ENCODE data around the gene NOS3. TPM values are rescaled to one million over a fixed set of nuclear protein-coding genes. Genes with fewer than 3 reads are reported as not detected.
"Not testable (repeated sequence)": the region's sequence is repeated elsewhere in the genome, so short reads cannot be mapped to it uniquely, and the experiment has no call there.

Gene NOS3
- polyA plus RNA-seq, 3 donors, result 0.26 to 0.72 (median 0.39) TPM

DNA sequence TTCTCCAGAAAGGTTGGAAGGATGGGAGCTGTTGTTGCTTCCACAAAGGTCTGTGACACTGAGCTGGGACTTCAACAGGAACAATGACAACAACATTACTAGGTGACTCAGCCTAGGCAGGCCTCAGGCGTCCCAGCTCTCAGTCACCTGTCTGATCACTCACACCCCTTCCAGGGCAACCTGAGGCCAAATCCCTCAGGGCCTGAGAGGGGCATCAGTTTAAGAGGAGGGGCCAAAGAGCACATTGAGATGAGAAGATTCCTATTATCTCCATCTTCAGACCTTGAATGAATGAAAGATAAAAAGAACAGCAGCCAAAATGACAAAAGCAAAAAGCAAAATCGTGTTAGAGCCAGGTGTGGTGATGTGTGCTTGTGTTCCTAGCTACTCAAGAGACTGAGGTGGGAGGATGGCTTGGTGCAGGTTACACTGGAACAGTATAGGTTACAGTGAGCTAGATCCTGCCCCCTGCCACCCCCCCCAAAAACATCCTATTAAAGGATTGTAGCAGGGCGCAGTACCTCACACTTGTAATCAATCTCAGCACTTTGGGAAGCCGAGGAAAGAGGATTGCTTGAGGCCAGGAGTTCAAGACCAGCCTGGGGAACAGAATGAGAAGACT lies 33.7 kb downstream of the NOS3 start, which contains the start of gene ATG9B:
ATG9B (minus strand) TSS at position 60 of the 622 bp plus-strand sequence. CDS start 71 bp downstream, outside the sequence.
- intact Hi-C loops (cut with micrococcal nuclease), result loop anchor here in 1 of 2 donors (5.0 kb wide), 1 partner anchor 88 kb away; no protein-coding TSS in a partner anchor
- peaks cover 0 to 6% of the 10 kb centered on the region in 2 donors for H3K9me3 ChIP-seq (replicated peaks in 1 of 2; ENCODE audit: control insufficient read depth in 1 of 2, insufficient read depth in 1 of 2, low read length in 2 of 2)
- no CpG with 5 or more reads among the region's 4 CpGs for WGBS (ENCODE audit: insufficient coverage)
- Mint-ChIP-seq H3K9me3 (peaks cover 0 to 2% (median 1%) of the 10 kb centered on the region in 7 donors), H3K4me3 (no peak within 1 kb of the TSS), H3K36me3 (no peaks in the 10 kb centered on the region), H3K27ac (peak within 1 kb of the TSS in 1 of 7 donors; percentile 27), H3K4me1 (peaks cover 19% of the 10 kb centered on the region), H3K27me3 (ENCODE audit: low read depth in 3 of 3) (peaks cover 29 to 50% (median 31%) of the 10 kb centered on the region in 3 donors)
- no peak within 1 kb of the TSS for H2AFZ ChIP-seq (ENCODE audit: insufficient read depth, low read depth, low read length, poor library complexity, severe bottlenecking)
- H3K4me3 ChIP-seq (replicated peaks in 1 of 3; ENCODE audit: low read depth in 2 of 3, low read length in 3 of 3), result no peak within 1 kb of the TSS
- H3K27me3 ChIP-seq (ENCODE audit: control insufficient read depth in 2 of 2, insufficient read depth in 2 of 2, low read length in 2 of 2), result peaks cover 11 to 24% of the 10 kb centered on the region in 2 donors
- H3K27ac ChIP-seq (ENCODE audit: low read depth in 1 of 2, low read length in 2 of 2), result no peak within 1 kb of the TSS
- no peaks in the 10 kb centered on the region for H3K36me3 ChIP-seq (replicated peaks in 1 of 2; ENCODE audit: control insufficient read depth in 1 of 2, insufficient read depth in 2 of 2, low read length in 2 of 2)
- H3K4me1 ChIP-seq (ENCODE audit: control insufficient read depth in 1 of 2, insufficient read depth in 2 of 2, low read length in 2 of 2), result peaks cover 14 to 18% of the 10 kb centered on the region in 2 donors
- no peak for DNase-seq
- TF ChIP-seq, protein P1, sequence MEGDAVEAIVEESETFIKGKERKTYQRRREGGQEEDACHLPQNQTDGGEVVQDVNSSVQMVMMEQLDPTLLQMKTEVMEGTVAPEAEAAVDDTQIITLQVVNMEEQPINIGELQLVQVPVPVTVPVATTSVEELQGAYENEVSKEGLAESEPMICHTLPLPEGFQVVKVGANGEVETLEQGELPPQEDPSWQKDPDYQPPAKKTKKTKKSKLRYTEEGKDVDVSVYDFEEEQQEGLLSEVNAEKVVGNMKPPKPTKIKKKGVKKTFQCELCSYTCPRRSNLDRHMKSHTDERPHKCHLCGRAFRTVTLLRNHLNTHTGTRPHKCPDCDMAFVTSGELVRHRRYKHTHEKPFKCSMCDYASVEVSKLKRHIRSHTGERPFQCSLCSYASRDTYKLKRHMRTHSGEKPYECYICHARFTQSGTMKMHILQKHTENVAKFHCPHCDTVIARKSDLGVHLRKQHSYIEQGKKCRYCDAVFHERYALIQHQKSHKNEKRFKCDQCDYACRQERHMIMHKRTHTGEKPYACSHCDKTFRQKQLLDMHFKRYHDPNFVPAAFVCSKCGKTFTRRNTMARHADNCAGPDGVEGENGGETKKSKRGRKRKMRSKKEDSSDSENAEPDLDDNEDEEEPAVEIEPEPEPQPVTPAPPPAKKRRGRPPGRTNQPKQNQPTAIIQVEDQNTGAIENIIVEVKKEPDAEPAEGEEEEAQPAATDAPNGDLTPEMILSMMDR (IDR thresholded peaks at IDR 0.05), result no peak
- H4K20me1 ChIP-seq (ENCODE audit: insufficient read depth, low read length), result no peaks in the 10 kb centered on the region
- no peak within 1 kb of the TSS for H3K9ac ChIP-seq (ENCODE audit: insufficient read depth, low read length, poor library complexity, severe bottlenecking)
- H3K4me2 ChIP-seq (replicated peaks; ENCODE audit: extremely low read depth, low read length, poor library complexity, severe bottlenecking), result no peak within 1 kb of the TSS
- H3K79me2 ChIP-seq (ENCODE audit: insufficient read depth, low read length), result peaks cover 4% of the 10 kb centered on the region

DNA sequence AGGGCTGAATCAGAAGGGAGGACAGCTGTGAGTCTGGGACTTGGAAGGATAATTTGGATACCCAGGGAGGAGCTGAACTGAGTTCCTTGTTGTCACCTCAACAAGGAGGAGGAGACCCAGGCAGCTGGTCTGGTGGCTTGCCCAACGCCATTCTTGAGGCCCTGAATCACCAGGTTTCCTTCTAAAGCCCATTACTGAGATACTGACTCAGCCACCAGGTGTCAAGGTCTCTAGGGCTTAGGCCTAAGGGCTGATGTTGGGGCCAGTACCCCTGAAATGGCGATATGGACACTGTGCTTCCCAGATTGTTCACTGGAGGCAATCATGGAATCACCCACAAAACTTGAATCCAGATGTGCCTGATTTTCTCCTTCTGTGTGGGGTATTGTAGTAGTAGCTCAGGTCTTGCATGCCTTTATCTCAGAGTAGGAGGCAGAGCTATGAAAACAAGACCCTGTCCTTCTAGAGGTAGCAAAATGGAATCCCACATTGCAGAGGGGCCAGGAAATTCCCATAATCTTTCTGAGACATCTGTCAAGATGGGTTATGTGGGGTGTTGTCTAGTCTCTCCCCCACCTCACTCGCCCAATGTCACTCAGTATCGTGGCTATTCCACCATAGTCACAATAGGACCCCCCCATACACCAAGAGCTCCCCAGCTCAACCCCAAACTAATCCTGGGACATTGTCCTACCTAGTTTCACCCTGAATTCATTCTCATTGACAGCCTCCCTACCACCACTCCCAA lies 35.3 kb downstream of the NOS3 start:
- Histone ChIP-seq H3K4me2 (replicated peaks; ENCODE audit: extremely low read depth, low read length, poor library complexity, severe bottlenecking) (no peak overlapping the region), H3K9me3 (replicated peaks in 1 of 2; ENCODE audit: control insufficient read depth in 1 of 2, insufficient read depth in 1 of 2, low read length in 2 of 2) (no peaks in the 10 kb centered on the region), H3K27me3 (ENCODE audit: control insufficient read depth in 2 of 2, insufficient read depth in 2 of 2, low read length in 2 of 2) (peaks cover 0 to 9% of the 10 kb centered on the region in 2 donors), H3K79me2 (ENCODE audit: insufficient read depth, low read length) (peaks cover 4% of the 10 kb centered on the region), H3K4me3 (replicated peaks in 1 of 3; ENCODE audit: low read depth in 2 of 3, low read length in 3 of 3) (no peak overlapping the region), H2AFZ (ENCODE audit: insufficient read depth, low read depth, low read length, poor library complexity, severe bottlenecking) (peak overlapping the region; percentile 33), H3K27ac (ENCODE audit: low read depth in 1 of 2, low read length in 2 of 2) (no peak overlapping the region), H3K9ac (ENCODE audit: insufficient read depth, low read length, poor library complexity, severe bottlenecking) (no peak overlapping the region), H4K20me1 (ENCODE audit: insufficient read depth, low read length) (no peaks in the 10 kb centered on the region), H3K36me3 (replicated peaks in 1 of 2; ENCODE audit: control insufficient read depth in 1 of 2, insufficient read depth in 2 of 2, low read length in 2 of 2) (no peaks in the 10 kb centered on the region), H3K4me1 (ENCODE audit: control insufficient read depth in 1 of 2, insufficient read depth in 2 of 2, low read length in 2 of 2) (peaks cover 14 to 18% of the 10 kb centered on the region in 2 donors)
- peak overlapping the region in 1 of 7 donors; percentile 91 for H3K27ac Mint-ChIP-seq
- H3K36me3 Mint-ChIP-seq, result no peaks in the 10 kb centered on the region
- intact Hi-C loops (cut with micrococcal nuclease), result loop anchor here in 1 of 2 donors (5.0 kb wide), 1 partner anchor 86 kb away; no protein-coding TSS in a partner anchor
- H3K4me1 Mint-ChIP-seq, result peaks cover 22% of the 10 kb centered on the region
- peaks cover 0 to 2% (median 0%) of the 10 kb centered on the region in 7 donors for H3K9me3 Mint-ChIP-seq
- H3K27me3 Mint-ChIP-seq (ENCODE audit: low read depth in 3 of 3), result peaks cover 14 to 35% (median 16%) of the 10 kb centered on the region in 3 donors
- DNase-seq, result no peak
- 83% methylated on average over 4 of the region's 4 CpGs for WGBS (ENCODE audit: insufficient coverage)
- TF ChIP-seq, protein P1 (IDR thresholded peaks at IDR 0.05), result no peak
- H3K4me3 Mint-ChIP-seq, result peak overlapping the region in 1 of 2 donors; percentile 15

DNA sequence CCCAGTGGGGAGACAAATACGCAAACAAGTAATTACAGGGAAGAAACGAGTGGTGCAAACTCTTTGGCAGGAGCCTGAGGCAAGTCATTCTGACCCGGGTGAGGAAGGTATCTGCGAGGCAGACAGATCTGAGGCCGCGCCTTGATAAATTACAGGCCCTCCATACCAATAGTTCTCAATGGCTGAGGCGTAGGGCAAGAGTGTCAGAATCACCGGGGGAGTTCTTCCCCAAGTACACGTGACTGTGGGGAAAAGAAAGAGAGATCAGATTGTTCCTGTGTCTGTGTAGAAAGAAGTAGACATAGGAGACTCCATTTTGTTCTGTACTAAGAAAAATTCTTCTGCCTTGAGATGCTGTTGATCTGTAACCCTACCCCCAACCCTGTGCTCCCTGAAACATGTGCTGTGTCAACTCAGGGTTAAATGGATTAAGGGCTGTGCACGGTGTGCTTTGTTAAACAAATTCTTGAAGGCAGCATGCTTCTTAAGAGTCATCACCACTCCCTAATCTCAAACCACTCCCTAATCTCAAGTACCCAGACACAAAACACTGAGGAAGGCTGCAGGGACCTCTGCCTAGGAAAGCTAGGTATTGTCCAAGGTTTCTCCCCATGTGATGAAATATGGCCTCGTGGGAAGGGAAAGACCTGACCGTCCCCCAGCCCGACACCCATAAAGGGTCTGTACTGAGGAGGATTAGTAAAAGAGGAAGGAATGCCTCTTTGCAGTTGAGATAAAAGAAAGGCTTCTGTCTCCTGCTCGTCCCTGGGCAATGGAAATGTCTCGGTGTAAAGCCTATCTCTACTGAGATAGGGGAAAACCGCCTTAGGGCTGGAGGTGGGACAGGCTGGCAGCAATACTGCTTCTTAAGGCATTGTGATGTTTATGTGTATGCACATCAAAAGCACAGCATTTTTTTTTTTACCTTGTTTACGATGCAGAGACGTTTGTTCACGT lies 36.2 kb downstream of the NOS3 start:
- H3K9me3 Mint-ChIP-seq; H3K27ac ChIP-seq (ENCODE audit: low read depth in 1 of 2, low read length in 2 of 2); H4K20me1 ChIP-seq (ENCODE audit: insufficient read depth, low read length); H3K27me3 ChIP-seq (ENCODE audit: control insufficient read depth in 2 of 2, insufficient read depth in 2 of 2, low read length in 2 of 2); H3K36me3 ChIP-seq (replicated peaks in 1 of 2; ENCODE audit: control insufficient read depth in 1 of 2, insufficient read depth in 2 of 2, low read length in 2 of 2); H3K9me3 ChIP-seq (replicated peaks in 1 of 2; ENCODE audit: control insufficient read depth in 1 of 2, insufficient read depth in 1 of 2, low read length in 2 of 2); H3K9ac ChIP-seq (ENCODE audit: insufficient read depth, low read length, poor library complexity, severe bottlenecking); H3K36me3 Mint-ChIP-seq; DNase-seq; H3K79me2 ChIP-seq (ENCODE audit: insufficient read depth, low read length): not testable (repeated sequence)
- Mint-ChIP-seq H3K27me3 (ENCODE audit: low read depth in 3 of 3) (peaks cover 6 to 28% (median 8%) of the 10 kb centered on the region in 3 donors), H3K27ac (peak overlapping the region; percentile 91 to 97 (median 95)), H3K4me1 (peaks cover 22% of the 10 kb centered on the region), H3K4me3 (peak overlapping the region; percentile 91 to 94)
- 63% methylated on average over 7 of the region's 19 CpGs for WGBS (ENCODE audit: insufficient coverage)
- Histone ChIP-seq H3K4me1 (ENCODE audit: control insufficient read depth in 1 of 2, insufficient read depth in 2 of 2, low read length in 2 of 2) (peaks cover 14 to 18% of the 10 kb centered on the region in 2 donors), H2AFZ (ENCODE audit: insufficient read depth, low read depth, low read length, poor library complexity, severe bottlenecking) (peak overlapping the region; percentile 89), H3K4me2 (replicated peaks; ENCODE audit: extremely low read depth, low read length, poor library complexity, severe bottlenecking) (peak overlapping the region; percentile 74), H3K4me3 (replicated peaks in 1 of 3; ENCODE audit: low read depth in 2 of 3, low read length in 3 of 3) (peak overlapping the region in 1 of 3 experiments; percentile 98)
- intact Hi-C loops (cut with micrococcal nuclease), result loop anchor here in 1 of 2 donors (5.0 kb wide), 1 partner anchor 85 kb away; no protein-coding TSS in a partner anchor

All from CD14-positive monocyte (primary cell).